Activated naive CD8-positive, alpha-beta T cell (primary cell): ENCODE measurements around the gene AP4S1.
"Not testable (repeated sequence)": the region's sequence is repeated elsewhere in the genome, so short reads cannot be mapped to it uniquely, and the experiment has no call there.

Source experiments
- H3K27ac Mint-ChIP-seq: one replicate; pipeline ENCODE4 v1.8.0; 2021; ENCODE audit warnings: mixed read lengths
- H3K27me3 Mint-ChIP-seq: one replicate; pipeline ENCODE4 v1.8.0; 2021; ENCODE audit warnings: mixed read lengths
- H3K36me3 Mint-ChIP-seq: one replicate; pipeline ENCODE4 v1.8.0; 2021; ENCODE audit warnings: mixed read lengths
- H3K4me1 Mint-ChIP-seq: one replicate; pipeline ENCODE4 v1.8.0; 2021; ENCODE audit warnings: low read depth, mixed read lengths
- H3K4me3 Mint-ChIP-seq: one replicate; pipeline ENCODE4 v1.8.0; 2021; ENCODE audit warnings: mild to moderate bottlenecking, mixed read lengths
- H3K9me3 Mint-ChIP-seq: one replicate; pipeline ENCODE4 v1.8.0; 2021; ENCODE audit warnings: low read depth, mixed read lengths

Gene AP4S1

GRCh38 chr14:31025367-31026076 lies at the start of gene AP4S1:
TSS of gene AP4S1 (plus strand) at chr14:31025649. CDS start at chr14:31066197, 40,548 bp downstream.
- Mint-ChIP-seq H3K4me3 (peak within 1 kb of the TSS; percentile 99), H3K27me3 (no peaks in the 10 kb centered on the region), H3K27ac (peak within 1 kb of the TSS; percentile 97), H3K9me3 (no peaks in the 10 kb centered on the region), H3K4me1 (peaks cover 51% of the 10 kb centered on the region), H3K36me3 (peaks cover 6% of the 10 kb centered on the region)

- Mint-ChIP-seq H3K36me3 (peaks cover 4% of the 10 kb centered on the region), H3K27me3 (no peaks in the 10 kb centered on the region), H3K9me3 (no peaks in the 10 kb centered on the region), H3K27ac (no peak overlapping the region), H3K4me1 (peaks cover 35% of the 10 kb centered on the region), H3K4me3 (no peak overlapping the region)
These were observed 47.7 kb upstream of the AP4S1 start for GRCh38 chr14:30977752-30978151.

GRCh38 chr14:30980106-30980704 lies 45.2 kb upstream of the AP4S1 start:
- not testable (repeated sequence) for H3K27ac Mint-ChIP-seq, H3K36me3 Mint-ChIP-seq, H3K4me3 Mint-ChIP-seq, H3K9me3 Mint-ChIP-seq, H3K27me3 Mint-ChIP-seq
- H3K4me1 Mint-ChIP-seq, result peaks cover 13% of the 10 kb centered on the region

GRCh38 chr14:30980980-30981379 lies 44.5 kb upstream of the AP4S1 start:
- Mint-ChIP-seq H3K27me3 (no peaks in the 10 kb centered on the region), H3K4me3 (no peak overlapping the region), H3K36me3 (peaks cover 2% of the 10 kb centered on the region), H3K4me1 (peaks cover 8% of the 10 kb centered on the region), H3K9me3 (no peaks in the 10 kb centered on the region), H3K27ac (no peak overlapping the region)

DNA sequence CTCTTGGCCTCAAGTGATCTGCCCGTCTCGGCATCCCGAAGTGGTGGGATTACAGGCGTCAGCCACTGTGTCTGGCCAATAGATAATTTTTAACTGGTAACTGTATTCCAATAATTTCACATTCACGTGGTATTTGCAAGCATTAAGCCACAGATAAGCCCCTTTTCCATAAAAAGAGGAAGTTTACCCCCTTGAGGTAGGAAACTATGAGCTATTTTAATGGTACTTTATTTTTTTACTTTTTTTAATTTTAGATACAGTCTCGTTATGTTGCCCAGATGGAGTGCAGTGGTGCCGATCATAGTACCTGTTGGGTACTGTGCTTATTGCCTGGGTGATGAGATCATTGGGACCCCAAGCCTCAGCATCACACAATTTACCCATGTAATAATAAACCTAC lies 42.9 kb upstream of the AP4S1 start:
- Mint-ChIP-seq H3K36me3 (no peaks in the 10 kb centered on the region), H3K9me3 (no peaks in the 10 kb centered on the region), H3K4me1 (peaks cover 14% of the 10 kb centered on the region), H3K4me3 (no peak overlapping the region), H3K27me3 (no peaks in the 10 kb centered on the region), H3K27ac (no peak overlapping the region)

- Mint-ChIP-seq H3K9me3 (no peaks in the 10 kb centered on the region), H3K27me3 (no peaks in the 10 kb centered on the region), H3K36me3 (no peaks in the 10 kb centered on the region), H3K27ac (no peak overlapping the region), H3K4me3 (no peak overlapping the region), H3K4me1 (peaks cover 16% of the 10 kb centered on the region)
These were observed 41.6 kb upstream of the AP4S1 start for GRCh38 chr14:30983858-30984257.

- Mint-ChIP-seq H3K9me3 (no peaks in the 10 kb centered on the region), H3K36me3 (peaks cover 3% of the 10 kb centered on the region), H3K27ac (peak overlapping the region; percentile 18), H3K27me3 (no peaks in the 10 kb centered on the region), H3K4me1 (peaks cover 24% of the 10 kb centered on the region), H3K4me3 (no peak overlapping the region)
These were observed 39.7 kb upstream of the AP4S1 start for GRCh38 chr14:30985796-30986195.

GRCh38 chr14:30988509-30988908 lies 36.9 kb upstream of the AP4S1 start:
- Mint-ChIP-seq H3K27me3 (no peaks in the 10 kb centered on the region), H3K36me3 (peaks cover 5% of the 10 kb centered on the region), H3K27ac (no peak overlapping the region), H3K9me3 (no peaks in the 10 kb centered on the region), H3K4me3 (no peak overlapping the region), H3K4me1 (peaks cover 37% of the 10 kb centered on the region)

GRCh38 chr14:30990770-30991169 lies 34.7 kb upstream of the AP4S1 start:
- peaks cover 48% of the 10 kb centered on the region for H3K4me1 Mint-ChIP-seq
- H3K27me3 Mint-ChIP-seq, result no peaks in the 10 kb centered on the region

GRCh38 chr14:30991408-30991807 lies 34.0 kb upstream of the AP4S1 start:
- H3K9me3 Mint-ChIP-seq, result no peaks in the 10 kb centered on the region
- H3K27me3 Mint-ChIP-seq, result no peaks in the 10 kb centered on the region
- no peak overlapping the region for H3K4me3 Mint-ChIP-seq
- no peak overlapping the region for H3K27ac Mint-ChIP-seq
- peaks cover 5% of the 10 kb centered on the region for H3K36me3 Mint-ChIP-seq
- peaks cover 52% of the 10 kb centered on the region for H3K4me1 Mint-ChIP-seq

More at GRCh38 chr14:30990770-30991169, 34.7 kb upstream of the AP4S1 start:
- Mint-ChIP-seq H3K36me3 (peaks cover 5% of the 10 kb centered on the region), H3K4me3 (no peak overlapping the region), H3K9me3 (no peaks in the 10 kb centered on the region), H3K27ac (no peak overlapping the region)

DNA sequence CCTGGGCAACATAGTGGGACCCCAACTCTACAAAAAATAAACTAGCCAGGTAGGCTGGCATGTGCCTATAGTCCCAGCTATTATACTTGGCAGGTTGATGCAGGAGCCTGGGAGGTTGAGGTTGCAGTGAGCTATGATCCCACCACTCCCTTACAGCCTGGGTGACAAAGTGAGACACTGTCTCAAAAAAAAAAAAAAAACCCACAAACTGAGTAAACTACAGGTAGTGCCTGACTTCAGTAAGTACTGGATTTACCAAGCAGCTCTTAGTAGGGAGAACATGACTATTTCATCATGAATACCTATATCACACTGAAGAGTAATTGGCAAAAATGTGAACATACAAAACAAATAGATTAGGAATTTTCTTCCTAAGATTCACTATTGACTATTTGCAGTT lies 32.4 kb upstream of the AP4S1 start:
- Mint-ChIP-seq H3K36me3 (peaks cover 9% of the 10 kb centered on the region), H3K27me3 (no peaks in the 10 kb centered on the region), H3K9me3 (no peaks in the 10 kb centered on the region), H3K4me3 (no peak overlapping the region), H3K27ac (no peak overlapping the region), H3K4me1 (peaks cover 49% of the 10 kb centered on the region)

DNA sequence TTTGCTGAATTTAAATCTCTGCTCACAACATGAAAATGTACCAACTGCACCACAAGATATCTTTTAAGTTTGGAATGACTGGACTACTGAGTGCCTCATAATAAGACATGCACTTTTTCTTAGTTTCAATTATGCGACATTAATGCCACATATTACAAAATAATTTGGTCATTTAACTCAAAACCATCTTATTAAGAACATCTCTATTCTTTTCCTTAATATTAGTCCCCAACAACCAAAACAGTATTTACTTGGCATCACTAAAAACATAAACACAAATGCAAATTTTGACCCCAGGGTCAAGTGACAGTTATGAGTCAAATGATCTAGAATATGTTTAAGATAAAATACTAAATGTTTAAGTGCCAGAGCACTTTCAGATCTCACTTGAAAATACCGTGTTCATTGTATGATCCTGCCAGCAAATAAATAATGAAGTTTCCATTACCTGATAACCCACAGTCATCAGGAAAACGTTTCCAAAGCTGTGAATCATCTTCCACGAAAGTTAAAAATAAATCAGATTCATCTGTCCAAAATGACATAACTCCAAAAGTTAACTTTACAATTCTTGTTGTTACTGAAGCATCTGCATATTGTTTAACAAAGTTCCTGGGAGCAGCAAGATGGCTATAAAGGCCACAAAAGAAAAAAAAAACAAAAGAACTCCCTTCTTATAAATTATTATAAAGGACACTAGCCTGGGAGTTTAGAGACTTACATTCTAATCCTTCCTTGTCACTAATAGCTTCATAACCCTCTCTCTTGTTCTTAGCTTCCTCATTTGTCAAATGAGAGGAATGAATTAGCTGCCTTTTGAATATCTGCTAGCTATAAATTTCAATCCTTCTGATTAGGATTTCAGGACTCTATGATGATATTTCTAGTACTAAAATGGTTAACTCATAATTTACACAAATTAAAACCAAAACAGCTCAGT lies 30.5 kb upstream of the AP4S1 start:
- no peaks in the 10 kb centered on the region for H3K9me3 Mint-ChIP-seq
- peaks cover 16% of the 10 kb centered on the region for H3K36me3 Mint-ChIP-seq
- H3K27ac Mint-ChIP-seq, result peak overlapping the region; percentile 31
- peaks cover 42% of the 10 kb centered on the region for H3K4me1 Mint-ChIP-seq
- H3K27me3 Mint-ChIP-seq, result no peaks in the 10 kb centered on the region
- peak overlapping the region; percentile 7 for H3K4me3 Mint-ChIP-seq

DNA sequence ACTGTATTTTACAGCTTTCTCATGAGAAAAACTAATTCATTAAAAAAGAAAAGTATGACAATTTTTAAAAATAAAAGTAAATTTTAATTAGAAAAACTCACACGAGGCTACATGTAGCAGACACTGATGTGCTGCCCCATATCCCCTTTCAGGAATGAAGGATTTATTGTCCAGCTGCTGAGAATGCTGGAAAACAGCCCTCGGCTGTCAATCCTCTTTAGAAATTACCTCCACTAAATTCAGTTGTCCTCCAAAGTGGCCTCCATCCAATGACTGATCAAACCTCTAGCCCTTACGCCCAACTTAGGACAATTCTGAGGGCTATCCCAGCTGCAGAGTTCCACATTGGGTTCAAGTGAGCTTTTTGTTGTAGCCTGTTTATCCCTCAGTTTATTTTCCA lies 29.8 kb upstream of the AP4S1 start:
- Mint-ChIP-seq H3K9me3 (no peaks in the 10 kb centered on the region), H3K36me3 (peaks cover 19% of the 10 kb centered on the region), H3K27ac (peak overlapping the region; percentile 58), H3K4me3 (peak overlapping the region; percentile 7), H3K4me1 (peaks cover 43% of the 10 kb centered on the region), H3K27me3 (no peaks in the 10 kb centered on the region)

- Mint-ChIP-seq H3K9me3 (no peaks in the 10 kb centered on the region), H3K27me3 (no peaks in the 10 kb centered on the region), H3K27ac (peak overlapping the region; percentile 6), H3K36me3 (peaks cover 21% of the 10 kb centered on the region), H3K4me3 (no peak overlapping the region), H3K4me1 (peaks cover 39% of the 10 kb centered on the region)
These were observed 28.4 kb upstream of the AP4S1 start for GRCh38 chr14:30996892-30997659.
